Central memory CD8-positive, alpha-beta T cell (primary cell): Measurements from ENCODE around the gene TSC22D1.
"Not testable (repeated sequence)": the region's sequence is repeated elsewhere in the genome, so short reads cannot be mapped to it uniquely, and the experiment has no call there.

Source experiments
- ATAC-seq: fragments of 150-1000 bp; cut with Tn5 transposase; replicated peaks from 2 replicates; pipeline ENCODE4 v1.10.0; 2022; ENCODE audit warnings: mild to moderate bottlenecking, moderate FRiP score, moderate number of reproducible peaks; ENCODE audit not compliant: poor library complexity, severe bottlenecking; ENCODE audit errors: extremely low read depth
- DNase-seq, 2 donors: peaks; one replicate each; pipeline ENCODE4 v3.0.0; 2021; ENCODE audit warnings: low spot score in 2 of 2
- H3K27ac Mint-ChIP-seq: one replicate; pipeline ENCODE4 v1.8.0; 2022; ENCODE audit warnings: low read depth, mild to moderate bottlenecking, moderate library complexity, mixed read lengths
- H3K27me3 Mint-ChIP-seq: one replicate; pipeline ENCODE4 v1.8.0; 2022; ENCODE audit warnings: mixed read lengths
- H3K36me3 Mint-ChIP-seq: one replicate; pipeline ENCODE4 v1.8.0; 2022; ENCODE audit warnings: mild to moderate bottlenecking, moderate library complexity, mixed read lengths; ENCODE audit not compliant: insufficient read depth
- H3K4me1 Mint-ChIP-seq: one replicate; pipeline ENCODE4 v1.8.0; 2022; ENCODE audit warnings: mixed read lengths
- H3K4me3 Mint-ChIP-seq: one replicate; pipeline ENCODE4 v1.8.0; 2022; ENCODE audit warnings: mild to moderate bottlenecking, moderate library complexity, mixed read lengths
- H3K9me3 Mint-ChIP-seq: one replicate; pipeline ENCODE4 v1.8.0; 2022; ENCODE audit warnings: mixed read lengths

Gene TSC22D1

DNA sequence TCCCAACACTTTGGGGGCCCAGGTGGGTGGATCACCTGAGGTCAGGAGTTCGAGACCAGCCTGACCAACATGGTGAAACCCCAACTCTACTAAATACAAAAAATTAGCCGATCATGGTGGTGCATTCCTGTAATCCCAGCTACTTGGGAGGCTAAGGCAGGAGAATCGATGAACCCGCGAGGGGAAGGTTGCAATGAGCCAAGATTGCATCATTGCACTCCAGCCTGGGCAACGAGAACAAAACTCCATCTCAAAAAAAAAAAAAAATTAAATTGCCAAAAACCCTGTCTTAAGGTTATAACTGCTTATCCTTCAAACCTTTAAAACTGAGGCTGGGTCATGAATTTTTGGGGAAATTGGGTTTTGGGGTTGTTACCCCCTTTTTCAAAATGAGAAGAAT is 13.3 kb downstream of the TSC22D1 start:
- H3K36me3 Mint-ChIP-seq, ATAC-seq, H3K27me3 Mint-ChIP-seq, H3K9me3 Mint-ChIP-seq, DNase-seq, H3K4me3 Mint-ChIP-seq, H3K27ac Mint-ChIP-seq: not testable (repeated sequence)
- H3K4me1 Mint-ChIP-seq = peaks cover 30% of the 10 kb centered on the region

DNA sequence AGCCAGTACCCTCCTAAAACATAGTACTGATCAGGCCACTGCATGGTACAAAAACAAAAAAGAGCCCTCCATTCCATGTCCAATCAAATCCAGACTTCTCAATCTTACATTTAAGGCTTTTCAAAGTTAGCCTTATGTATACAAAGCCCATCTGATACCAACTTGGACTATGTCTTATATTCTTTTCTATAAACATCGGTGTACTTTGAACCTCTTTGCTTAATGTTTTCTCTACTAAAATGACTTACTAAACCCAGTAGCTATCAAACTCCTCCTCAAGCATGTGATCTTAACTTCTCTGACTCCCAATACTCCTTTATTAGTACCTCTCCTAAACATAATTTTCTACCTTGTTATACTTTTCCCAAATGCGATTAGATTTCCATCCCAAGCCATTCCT is 14.8 kb downstream of the TSC22D1 start:
- Mint-ChIP-seq H3K36me3 (no peaks in the 10 kb centered on the region), H3K4me1 (peaks cover 15% of the 10 kb centered on the region), H3K4me3 (no peak overlapping the region), H3K9me3 (no peaks in the 10 kb centered on the region), H3K27me3 (no peaks in the 10 kb centered on the region), H3K27ac (no peak overlapping the region)
- no peak for ATAC-seq
- no peak for DNase-seq

DNA sequence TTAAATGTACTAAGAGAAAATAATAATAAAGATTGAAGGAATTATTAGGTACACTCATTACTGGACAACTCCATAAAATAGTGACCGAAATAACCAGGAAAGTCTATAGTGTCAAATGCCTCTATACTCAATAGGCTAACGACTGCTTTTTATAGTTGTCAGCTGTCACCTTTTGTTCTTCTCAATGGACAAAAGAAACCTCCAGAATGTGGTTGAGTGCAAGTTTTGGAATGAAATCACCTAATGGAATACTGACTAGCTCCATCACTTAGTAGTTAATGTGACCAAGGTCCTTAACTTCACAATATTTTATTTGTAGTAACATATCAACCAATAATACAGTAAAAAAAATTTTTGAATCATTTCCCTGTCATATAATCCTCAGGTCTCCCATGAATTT is 18.1 kb downstream of the TSC22D1 start:
- Mint-ChIP-seq H3K27ac (no peak overlapping the region), H3K36me3 (no peaks in the 10 kb centered on the region), H3K4me1 (peaks cover under 1% of the 10 kb centered on the region), H3K4me3 (no peak overlapping the region), H3K27me3 (no peaks in the 10 kb centered on the region), H3K9me3 (no peaks in the 10 kb centered on the region)
- DNase-seq (no peak), ATAC-seq (no peak)

DNA sequence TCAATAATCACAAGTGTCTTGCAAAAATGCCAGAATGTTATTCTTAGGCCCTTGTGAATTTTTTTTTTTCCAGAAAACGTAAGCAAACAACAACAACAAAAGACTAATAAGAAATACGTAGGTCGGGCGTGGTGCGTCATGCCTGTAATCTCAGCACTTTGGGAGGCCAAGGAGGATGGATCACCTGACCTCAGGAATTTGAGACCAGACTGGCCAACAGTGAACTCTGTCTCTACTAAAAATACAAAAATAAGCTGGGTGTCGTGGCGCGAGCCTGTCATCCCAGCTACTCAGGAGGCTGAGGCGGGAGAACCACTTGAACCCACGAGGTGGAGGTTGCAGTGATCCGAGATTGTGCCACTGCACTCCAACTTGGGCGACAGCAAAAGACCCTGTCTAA is 20.9 kb downstream of the TSC22D1 start:
- H3K36me3 Mint-ChIP-seq = peaks cover 6% of the 10 kb centered on the region
- H3K4me1 Mint-ChIP-seq = no peaks in the 10 kb centered on the region
- no peak for ATAC-seq
- no peak overlapping the region for H3K27ac Mint-ChIP-seq
- DNase-seq = no peak
- no peak overlapping the region for H3K4me3 Mint-ChIP-seq
- H3K9me3 Mint-ChIP-seq = no peaks in the 10 kb centered on the region
- no peaks in the 10 kb centered on the region for H3K27me3 Mint-ChIP-seq

DNA sequence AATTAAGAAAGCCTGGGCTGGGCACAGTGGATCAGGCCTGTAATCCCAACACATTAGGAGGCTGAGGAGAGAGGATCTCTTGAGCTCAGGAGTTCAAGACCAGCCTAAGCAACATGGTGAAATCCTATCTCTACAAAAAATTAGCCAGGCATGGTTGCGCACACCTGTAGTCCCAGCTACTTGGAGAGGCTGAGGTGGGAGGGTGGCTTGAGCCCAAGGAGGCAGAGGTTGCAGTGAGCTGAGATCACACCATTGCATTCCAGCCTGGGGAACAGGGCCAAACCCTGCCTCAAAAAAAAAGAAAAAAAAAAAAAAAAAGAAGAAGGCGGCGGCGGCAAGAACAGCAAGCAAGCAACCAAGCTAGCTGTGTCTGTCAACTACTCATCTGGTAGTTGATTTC is 26.7 kb downstream of the TSC22D1 start:
- H3K27ac Mint-ChIP-seq = no peak overlapping the region
- peaks cover 6% of the 10 kb centered on the region for H3K4me1 Mint-ChIP-seq
- no peak for DNase-seq
- ATAC-seq = no peak
- H3K9me3 Mint-ChIP-seq = no peaks in the 10 kb centered on the region
- H3K36me3 Mint-ChIP-seq = peaks cover 6% of the 10 kb centered on the region
- no peaks in the 10 kb centered on the region for H3K27me3 Mint-ChIP-seq
- no peak overlapping the region for H3K4me3 Mint-ChIP-seq

DNA sequence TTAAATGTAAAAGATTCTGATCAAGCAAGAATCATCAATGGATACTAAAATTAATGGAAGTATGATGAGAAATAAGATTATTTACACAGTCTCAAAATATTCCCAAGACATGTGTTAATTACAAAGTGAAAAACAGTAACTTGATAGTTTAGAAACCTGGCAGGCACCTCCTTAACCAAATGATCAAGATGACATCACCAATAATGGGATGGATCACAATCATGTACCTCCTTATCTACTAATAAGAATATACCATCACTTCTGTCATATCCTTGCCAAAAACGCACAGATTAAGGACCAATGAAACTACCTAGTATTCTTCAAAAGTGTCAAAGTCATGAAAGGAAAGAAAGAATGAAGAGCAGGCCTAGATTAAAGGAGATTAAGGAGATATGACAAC is 30.0 kb downstream of the TSC22D1 start:
- Mint-ChIP-seq H3K4me1 (peaks cover 6% of the 10 kb centered on the region), H3K36me3 (no peaks in the 10 kb centered on the region), H3K27ac (no peak overlapping the region)

DNA sequence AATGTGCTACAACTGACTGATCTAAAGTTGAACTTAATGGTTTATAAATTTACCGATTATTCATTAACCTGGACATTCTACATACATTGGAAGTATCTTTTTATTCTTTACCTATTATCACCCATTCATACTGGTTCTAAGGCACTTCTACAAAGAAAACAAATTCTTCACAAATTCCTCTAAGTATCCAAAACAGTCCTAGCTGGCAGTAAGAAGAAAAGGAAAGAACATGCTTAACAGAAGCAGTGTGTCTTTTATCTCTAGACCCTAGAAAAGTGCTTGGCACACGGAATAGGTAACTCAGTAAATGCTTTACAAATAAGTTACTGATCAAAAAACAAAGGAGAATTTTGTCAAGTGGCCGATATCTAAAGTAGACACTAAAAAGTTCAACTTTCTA is 32.8 kb downstream of the TSC22D1 start:
- Mint-ChIP-seq H3K36me3 (no peaks in the 10 kb centered on the region), H3K27ac (no peak overlapping the region), H3K27me3 (no peaks in the 10 kb centered on the region), H3K4me3 (no peak overlapping the region), H3K4me1 (peaks cover 6% of the 10 kb centered on the region), H3K9me3 (no peaks in the 10 kb centered on the region)
- ATAC-seq (no peak), DNase-seq (no peak)

More for the DNA sequence above, 30.0 kb downstream of the TSC22D1 start:
- H3K9me3 Mint-ChIP-seq = no peaks in the 10 kb centered on the region
- H3K27me3 Mint-ChIP-seq = no peaks in the 10 kb centered on the region
- H3K4me3 Mint-ChIP-seq = no peak overlapping the region
- DNase-seq (no peak), ATAC-seq (no peak)

DNA sequence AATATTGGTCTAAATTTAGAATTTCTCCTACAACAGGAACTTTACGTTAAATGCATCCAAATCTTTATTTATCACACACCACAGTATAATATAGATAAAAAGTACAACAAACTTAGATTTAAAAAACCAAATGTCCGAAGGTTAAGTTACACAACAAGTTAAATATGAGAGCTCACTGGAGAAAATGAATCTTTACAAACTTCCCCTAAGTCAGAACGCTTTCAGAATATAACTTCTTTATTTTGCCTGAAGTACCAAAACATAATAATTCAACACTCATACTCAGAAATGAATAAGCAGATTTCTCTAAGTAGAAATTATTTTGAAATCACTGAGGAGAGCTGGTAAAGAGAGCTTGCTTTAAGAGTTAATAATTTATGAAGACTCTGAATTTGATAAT is 33.8 kb downstream of the TSC22D1 start:
- H3K36me3 Mint-ChIP-seq = no peaks in the 10 kb centered on the region
- peaks cover 6% of the 10 kb centered on the region for H3K4me1 Mint-ChIP-seq
- no peak for DNase-seq
- ATAC-seq = no peak
- no peak overlapping the region for H3K4me3 Mint-ChIP-seq
- no peaks in the 10 kb centered on the region for H3K27me3 Mint-ChIP-seq
- H3K27ac Mint-ChIP-seq = no peak overlapping the region
- H3K9me3 Mint-ChIP-seq = no peaks in the 10 kb centered on the region

DNA sequence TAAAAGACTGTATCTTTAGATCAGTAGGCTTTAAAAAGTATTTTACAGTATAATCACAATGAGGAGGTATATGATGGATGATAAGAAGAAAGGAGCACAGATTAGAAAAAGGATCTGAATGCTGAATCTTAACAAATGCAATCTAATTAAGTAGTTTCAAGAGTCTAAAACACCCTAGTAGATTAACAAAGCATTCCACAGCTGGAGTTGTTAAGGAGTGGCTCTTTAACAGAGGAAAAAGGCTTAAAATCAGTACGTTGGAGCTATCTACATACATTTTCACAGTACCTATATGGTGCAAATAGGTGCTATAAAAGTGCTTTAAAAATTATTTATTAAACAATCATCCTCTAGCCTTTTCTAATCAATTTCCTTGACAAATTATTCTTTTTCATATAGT is 34.5 kb downstream of the TSC22D1 start:
- H3K4me3 Mint-ChIP-seq = no peak overlapping the region
- H3K27ac Mint-ChIP-seq = peak overlapping the region; percentile 30
- no peak for DNase-seq
- no peaks in the 10 kb centered on the region for H3K36me3 Mint-ChIP-seq
- peaks cover 4% of the 10 kb centered on the region for H3K4me1 Mint-ChIP-seq
- H3K9me3 Mint-ChIP-seq = no peaks in the 10 kb centered on the region
- no peaks in the 10 kb centered on the region for H3K27me3 Mint-ChIP-seq
- no peak for ATAC-seq

DNA sequence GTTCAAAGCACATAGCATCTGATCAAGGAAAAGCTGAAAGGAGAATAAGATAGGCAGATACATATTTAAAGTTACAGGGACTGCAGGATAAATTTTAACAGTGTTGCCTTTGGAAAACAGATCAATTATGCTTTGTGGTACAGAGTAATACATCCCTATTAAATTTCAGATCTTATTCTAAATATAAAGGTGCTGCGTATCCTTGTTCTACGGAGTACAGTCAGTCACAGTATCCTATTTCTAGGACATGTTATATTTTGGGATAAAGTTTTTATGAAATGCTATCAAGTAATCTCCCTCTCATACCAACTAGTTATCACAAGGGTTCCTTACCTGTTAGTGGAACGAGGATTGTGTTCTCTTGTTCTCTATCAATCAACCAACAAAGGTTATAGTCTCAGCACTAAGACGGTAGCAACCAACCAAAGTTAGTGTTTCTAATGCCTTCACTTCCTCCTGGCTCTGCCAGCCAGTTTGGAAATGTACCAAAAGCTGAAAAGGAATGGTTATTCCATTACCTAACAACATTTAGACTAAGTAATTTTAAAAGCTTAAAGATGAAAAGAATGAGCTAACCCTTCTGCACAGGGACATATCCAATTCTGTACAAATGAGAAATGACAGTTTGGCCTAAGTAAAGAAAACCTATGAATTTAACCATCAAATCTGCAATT is 35.2 kb downstream of the TSC22D1 start:
- ATAC-seq = no peak
- no peaks in the 10 kb centered on the region for H3K4me1 Mint-ChIP-seq
- no peak for DNase-seq
- H3K9me3 Mint-ChIP-seq = no peaks in the 10 kb centered on the region
- H3K27me3 Mint-ChIP-seq = no peaks in the 10 kb centered on the region
- H3K36me3 Mint-ChIP-seq = no peaks in the 10 kb centered on the region
- H3K4me3 Mint-ChIP-seq = no peak overlapping the region
- H3K27ac Mint-ChIP-seq = peak overlapping the region; percentile 30

DNA sequence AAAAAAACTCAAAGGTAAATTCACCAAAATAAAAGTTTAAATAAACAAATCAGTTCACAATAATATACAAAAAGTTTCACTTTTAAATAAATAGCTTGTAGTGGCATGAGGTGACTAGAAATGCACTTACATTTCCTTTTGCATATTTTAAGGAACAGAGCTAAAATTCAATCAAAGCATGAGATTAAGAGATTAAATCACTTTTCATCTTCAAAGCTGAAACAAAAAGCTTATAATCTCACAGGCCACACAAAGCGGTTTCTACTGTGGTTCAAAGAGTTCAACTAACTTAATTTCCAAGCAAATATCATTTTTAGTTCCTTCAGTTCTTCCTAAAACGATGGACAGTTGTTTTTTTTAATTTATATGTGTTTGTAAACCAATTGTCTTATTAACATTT is 38.9 kb downstream of the TSC22D1 start:
- peaks cover 2% of the 10 kb centered on the region for H3K36me3 Mint-ChIP-seq
- H3K4me3 Mint-ChIP-seq = no peak overlapping the region
- H3K4me1 Mint-ChIP-seq = no peaks in the 10 kb centered on the region
- ATAC-seq (no peak), DNase-seq (no peak)
- H3K27me3 Mint-ChIP-seq = no peaks in the 10 kb centered on the region
- no peaks in the 10 kb centered on the region for H3K9me3 Mint-ChIP-seq
- no peak overlapping the region for H3K27ac Mint-ChIP-seq

DNA sequence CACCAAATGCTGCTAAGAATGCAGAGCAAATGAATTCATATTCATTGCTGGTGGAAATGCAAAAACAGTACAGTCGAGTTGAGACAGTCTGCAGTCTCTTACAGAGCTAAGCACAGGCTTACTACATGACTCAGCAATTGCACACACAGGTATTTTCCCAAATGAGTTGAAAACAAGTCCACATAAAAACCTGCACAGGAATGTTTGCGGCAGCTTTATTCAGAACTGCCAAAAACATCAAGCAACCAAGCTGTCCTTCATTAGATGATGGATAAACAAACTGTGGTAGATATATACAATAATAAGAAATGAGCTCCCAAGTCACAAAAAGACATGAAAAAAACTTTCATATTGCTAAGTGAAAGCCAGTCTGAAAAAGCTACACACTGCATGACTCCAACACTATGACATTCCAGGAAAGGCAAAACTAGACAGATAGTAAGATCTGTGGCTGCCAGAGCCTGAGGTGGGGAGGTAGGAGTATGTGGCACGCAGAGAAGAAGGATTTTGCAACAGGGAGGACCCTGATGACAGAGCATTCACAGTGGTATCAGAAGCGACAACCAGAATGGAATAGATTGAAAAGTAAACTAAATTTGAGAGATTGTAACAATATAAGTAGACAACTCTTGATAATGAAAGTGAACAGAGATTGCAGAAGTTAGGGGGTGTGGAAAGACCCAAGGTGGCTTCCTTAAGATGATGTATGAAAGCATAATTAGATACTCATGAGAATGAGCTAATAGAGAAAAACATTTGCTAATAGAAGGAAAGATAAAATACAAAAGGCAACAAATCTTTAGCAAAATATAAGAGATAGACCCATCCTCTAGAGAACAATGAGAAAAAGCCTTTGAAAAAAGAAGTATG is 52.7 kb downstream of the TSC22D1 start:
- DNase-seq (no peak), ATAC-seq (no peak)
- H3K36me3 Mint-ChIP-seq = no peaks in the 10 kb centered on the region
- no peaks in the 10 kb centered on the region for H3K27me3 Mint-ChIP-seq
- H3K27ac Mint-ChIP-seq = no peak overlapping the region
- no peaks in the 10 kb centered on the region for H3K9me3 Mint-ChIP-seq
- H3K4me3 Mint-ChIP-seq = no peak overlapping the region
- H3K4me1 Mint-ChIP-seq = peaks cover 5% of the 10 kb centered on the region

DNA sequence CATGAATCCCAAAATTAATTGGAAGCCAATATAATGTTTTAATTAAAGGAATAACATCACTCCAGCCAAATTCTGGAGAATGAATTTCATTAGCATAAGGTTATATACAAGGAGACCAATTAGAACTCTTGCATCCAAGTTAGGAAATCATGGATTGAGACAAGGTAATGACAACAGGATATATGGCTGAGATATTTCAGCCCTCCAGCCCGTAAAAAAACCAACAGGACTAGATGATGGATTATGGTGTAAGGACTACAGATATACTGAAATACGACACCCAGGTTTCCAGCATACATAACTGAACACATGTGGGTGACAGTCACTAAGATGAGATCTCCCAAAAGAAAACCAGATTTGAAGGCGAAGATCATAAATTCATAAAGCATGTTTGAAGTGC is 56.5 kb downstream of the TSC22D1 start:
- no peak for ATAC-seq
- no peak overlapping the region for H3K27ac Mint-ChIP-seq
- no peaks in the 10 kb centered on the region for H3K27me3 Mint-ChIP-seq
- H3K36me3 Mint-ChIP-seq = no peaks in the 10 kb centered on the region
- no peaks in the 10 kb centered on the region for H3K4me1 Mint-ChIP-seq
- no peak overlapping the region for H3K4me3 Mint-ChIP-seq
- H3K9me3 Mint-ChIP-seq = no peaks in the 10 kb centered on the region
- DNase-seq = no peak
